ENCODE results near the gene TRIM39. TPM values are rescaled to one million over a fixed set of nuclear protein-coding genes. Genes with fewer than 3 reads are reported as not detected.

TRIM39 gene
- total and polyA plus RNA-seq, 12 donors = 8.1 to 24.3 (median 14.2) TPM

- DNase-seq = no peak
- Histone ChIP-seq H3K4me3 (no peak overlapping the region), H3K27me3 (no peaks in the 10 kb centered on the region), H3K27ac (no peak overlapping the region), H3K4me1 (replicated peaks in 1 of 2) (peaks cover 9 to 46% of the 10 kb centered on the region in 2 donors), H3K36me3 (replicated peaks in 1 of 2) (no peaks in the 10 kb centered on the region), H3K9me3 (replicated peaks in 1 of 3) (no peaks in the 10 kb centered on the region)
- WGBS, 4 donors = 84 to 92% (median 89%) methylated on average over 19 to 20 of the region's 20 CpGs
- no peak for TF ChIP-seq POLR2A (IDR thresholded peaks at IDR 0.05)
- no peak for TF ChIP-seq CTCF (IDR thresholded peaks at IDR 0.05)
- intact Hi-C loops (cut with DNase I) = no loop called here
Measured at GRCh38 chr6:30322527-30323501, 3.9 kb upstream of the TRIM39 start.

- intact Hi-C loops (cut with DNase I) = no loop called here
- WGBS, 4 donors = 96 to 100% (median 99%) methylated on average over 1 of the region's 1 CpG
Measured at GRCh38 chr6:30323806-30324205, 2.9 kb upstream of the TRIM39 start.

GRCh38 chr6:30325150-30325872 lies 1.4 kb upstream of the TRIM39 start:
- no peaks in the 10 kb centered on the region for H3K9me3 ChIP-seq (replicated peaks in 1 of 3)
- peak in 3 of 7 donors; percentile 63 to 79 (median 63) for DNase-seq
- peak overlapping the region in 3 of 5 donors; percentile 96 to 99 (median 98) for H3K27ac ChIP-seq
- intact Hi-C loops (cut with DNase I) = no loop called here
- peak overlapping the region in 3 of 4 donors; percentile 62 to 98 (median 87) for H3K4me3 ChIP-seq
- WGBS, 4 donors = 6 to 10% (median 6%) methylated on average over 10 of the region's 10 CpGs
- H3K36me3 ChIP-seq (replicated peaks in 1 of 2) = peaks cover 0 to 10% of the 10 kb centered on the region in 2 donors
- no peaks in the 10 kb centered on the region for H3K27me3 ChIP-seq
- H3K4me1 ChIP-seq (replicated peaks in 1 of 2) = peaks cover 9 to 37% of the 10 kb centered on the region in 2 donors
- TF ChIP-seq CTCF (IDR thresholded peaks at IDR 0.05) (no peak), POLR2A (IDR thresholded peaks at IDR 0.05) (no peak)

More at GRCh38 chr6:30323806-30324205, 2.9 kb upstream of the TRIM39 start:
- no peaks in the 10 kb centered on the region for H3K36me3 ChIP-seq (replicated peaks in 1 of 2)
- TF ChIP-seq CTCF (IDR thresholded peaks at IDR 0.05) (no peak), POLR2A (IDR thresholded peaks at IDR 0.05) (no peak)
- no peak for DNase-seq
- H3K4me1 ChIP-seq (replicated peaks in 1 of 2) = peaks cover 9 to 47% of the 10 kb centered on the region in 2 donors
- H3K27ac ChIP-seq = no peak overlapping the region
- H3K9me3 ChIP-seq (replicated peaks in 1 of 3) = no peaks in the 10 kb centered on the region
- no peak overlapping the region for H3K4me3 ChIP-seq
- no peaks in the 10 kb centered on the region for H3K27me3 ChIP-seq
